Right lobe of liver (tissue), 6 donors: ENCODE measurements around the gene MCTP2. TPM values are rescaled to one million over a fixed set of nuclear protein-coding genes. Genes with fewer than 3 reads are reported as not detected.

ENCODE experiments used
- ATAC-seq, 4 donors: fragments of 200-7000 bp; cut with Tn5 transposase; one replicate each; pipeline ENCODE4 v1.9.1; 2020; ENCODE audit warnings: mild to moderate bottlenecking in 4 of 4, moderate library complexity in 4 of 4
- DNase-seq, 3 donors: peaks; one replicate each; pipeline ENCODE4 v3.0.0-alpha.2; 2020
- H3K27ac ChIP-seq, 3 donors: fragments of 200-600 bp; one replicate each; pipeline ENCODE4 v1.8.0; 2022
- H3K27me3 ChIP-seq, 2 donors: fragments of 200-600 bp; one replicate each; pipeline ENCODE4 v1.8.0; 2022
- H3K36me3 ChIP-seq, 4 donors: fragments of 200-600 bp; sonication (generic) in 1 of 4; one replicate each; pipeline versions ENCODE4 v1.5.1 to v1.8.0; 2017 to 2022; ENCODE audit warnings: control low read depth in 1 of 4
- H3K4me1 ChIP-seq, 4 donors: fragments of 200-600 bp; sonication (generic) in 1 of 4; one replicate each; pipeline versions ENCODE4 v1.5.1 to v1.8.0; 2017 to 2022; ENCODE audit warnings: control low read depth in 1 of 4
- H3K4me3 ChIP-seq, 3 donors: fragments of 200-600 bp; one replicate each; pipeline ENCODE4 v1.8.0; 2022
- H3K9me3 ChIP-seq, 4 donors: fragments of 200-600 bp; sonication (generic) in 1 of 4; one replicate each; pipeline versions ENCODE4 v1.5.1 to v1.8.0; 2017 to 2022; ENCODE audit warnings: control low read depth in 1 of 4
- POLR2A ChIP-seq: fragments of 450-650 bp; IDR thresholded peaks from one replicate; pipeline ENCODE4 v1.6.1; 2017; ENCODE audit warnings: antibody characterized with exemption, mild to moderate bottlenecking
- WGBS: methylation state at CpG from one replicate; pipeline ENCODE4 v1.1.6; 2018; ENCODE audit warnings: low coverage, low lambda C conversion rate; ENCODE audit not compliant: insufficient coverage; ENCODE audit errors: missing lambda C conversion rate; 5-methylcytosine and 5-hydroxymethylcytosine counted together
- intact Hi-C, 2 donors: fragments of 100-400 bp; cut with DNase I; formaldehyde crosslinking; loops; one replicate each; pipeline versions ENCODE4 v1.11.2 to v1.14.1; 2022
- total RNA-seq, 6 experiments: library from RNA; depleted of rRNA in 2 of 6; stranded (reverse); fragments of >200 nt in 2 of 6; fragmentation: NEBNext Ultra II Directional in 3 of 6; extraction: Animal tissue kit (Norgen Biotek cat#: 25700) in 3 of 6; gene quantifications; one replicate each; pipeline versions ENCODE4 v1.1.0 to v1.2.4, GENCODE V29; 2016 to 2023
- TF ChIP-seq, protein P1 (sequence below), 4 donors: fragments of 200-600 bp in 3 of 4; fragments of 450-650 bp in 1 of 4; IDR thresholded peaks; one replicate each; pipeline versions ENCODE4 v1.5.1 to v1.8.0; 2016 to 2022; ENCODE audit warnings: antibody characterized with exemption in 4 of 4, mild to moderate bottlenecking in 2 of 4
- donor health status: DM: no; HTN: yes; CAD: no.
- donor health status: DM: no; HTN: no; CAD: no.
- donor health status: DM: no; HTN: no; CAD: no.
- donor health status: DM: no; HTN: yes; CAD: no.
- donor health status: DM: no; HTN: yes; CAD: no.

MCTP2 gene
- total RNA-seq, 6 experiments from 2014 or later, result 1.8 to 5.3 (median 2.9) TPM

DNA sequence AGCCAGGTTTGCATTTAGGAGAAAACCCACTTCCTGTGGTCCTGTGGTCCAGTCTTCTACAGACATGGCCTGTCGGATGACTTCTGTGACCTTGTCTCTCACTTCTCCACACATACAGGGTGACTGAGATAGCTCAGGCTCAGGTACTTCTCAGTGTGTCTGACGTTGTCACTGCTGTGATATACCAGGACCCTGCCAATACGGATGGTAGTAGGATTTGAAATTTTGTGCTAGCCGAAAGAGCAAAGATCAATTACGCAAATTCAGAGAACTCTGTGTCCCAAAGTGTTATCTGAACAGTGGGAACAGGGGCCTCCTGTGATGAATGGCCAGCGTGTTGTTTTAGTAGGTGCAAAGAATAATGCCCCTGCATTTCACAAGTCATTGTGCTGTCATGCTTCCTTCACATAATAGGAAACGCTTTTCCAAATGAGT lies 128.9 kb downstream of the MCTP2 start:
- WGBS, result 36% methylated on average over 7 of the region's 7 CpGs

DNA sequence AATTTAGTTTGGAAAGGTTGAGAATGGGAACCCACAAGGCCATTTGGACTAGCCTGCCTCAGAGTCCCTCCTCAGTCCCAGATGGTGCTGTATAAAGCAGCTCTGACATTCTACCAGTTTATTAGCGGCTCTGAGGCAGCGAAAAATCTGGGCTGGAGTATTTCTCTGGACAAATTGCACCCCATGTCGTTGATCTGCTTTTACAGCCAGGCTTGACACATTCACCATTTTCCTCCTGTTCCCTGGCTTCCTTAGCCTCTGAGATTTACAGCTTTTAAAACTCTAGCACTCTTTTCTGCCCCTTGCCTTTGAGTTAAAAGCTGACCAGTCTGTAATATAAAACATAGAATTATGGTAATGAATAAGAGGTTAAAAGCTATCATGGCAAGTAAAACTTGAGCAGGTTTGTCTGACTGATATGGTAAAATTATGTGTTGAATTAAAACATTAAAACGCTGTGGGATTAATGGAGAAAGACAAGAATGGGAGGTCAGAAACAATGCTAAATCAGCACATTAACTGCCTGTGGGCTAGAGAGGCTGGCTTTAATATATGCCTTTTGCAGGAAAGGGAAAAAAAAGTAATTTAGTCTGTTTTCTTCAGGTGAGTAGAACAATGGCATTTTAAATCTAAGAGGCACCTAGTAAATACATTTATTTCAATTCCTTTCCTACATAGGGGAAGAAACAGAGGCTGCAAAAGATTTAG lies 131.2 kb downstream of the MCTP2 start:
- WGBS, result 59% methylated on average over 4 of the region's 4 CpGs
- TF ChIP-seq, protein P1, sequence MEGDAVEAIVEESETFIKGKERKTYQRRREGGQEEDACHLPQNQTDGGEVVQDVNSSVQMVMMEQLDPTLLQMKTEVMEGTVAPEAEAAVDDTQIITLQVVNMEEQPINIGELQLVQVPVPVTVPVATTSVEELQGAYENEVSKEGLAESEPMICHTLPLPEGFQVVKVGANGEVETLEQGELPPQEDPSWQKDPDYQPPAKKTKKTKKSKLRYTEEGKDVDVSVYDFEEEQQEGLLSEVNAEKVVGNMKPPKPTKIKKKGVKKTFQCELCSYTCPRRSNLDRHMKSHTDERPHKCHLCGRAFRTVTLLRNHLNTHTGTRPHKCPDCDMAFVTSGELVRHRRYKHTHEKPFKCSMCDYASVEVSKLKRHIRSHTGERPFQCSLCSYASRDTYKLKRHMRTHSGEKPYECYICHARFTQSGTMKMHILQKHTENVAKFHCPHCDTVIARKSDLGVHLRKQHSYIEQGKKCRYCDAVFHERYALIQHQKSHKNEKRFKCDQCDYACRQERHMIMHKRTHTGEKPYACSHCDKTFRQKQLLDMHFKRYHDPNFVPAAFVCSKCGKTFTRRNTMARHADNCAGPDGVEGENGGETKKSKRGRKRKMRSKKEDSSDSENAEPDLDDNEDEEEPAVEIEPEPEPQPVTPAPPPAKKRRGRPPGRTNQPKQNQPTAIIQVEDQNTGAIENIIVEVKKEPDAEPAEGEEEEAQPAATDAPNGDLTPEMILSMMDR (IDR thresholded peaks at IDR 0.05), result no peak
- TF ChIP-seq POLR2A, result no peak
- no peak overlapping the region for H3K4me3 ChIP-seq
- H3K9me3 ChIP-seq, result no peaks in the 10 kb centered on the region
- ATAC-seq (no peak), DNase-seq (no peak)
- no peaks in the 10 kb centered on the region for H3K27me3 ChIP-seq
- H3K4me1 ChIP-seq, result no peaks in the 10 kb centered on the region
- H3K27ac ChIP-seq, result no peak overlapping the region
- no peaks in the 10 kb centered on the region for H3K36me3 ChIP-seq
- intact Hi-C loops, result no loop called here

More for the DNA sequence above, 128.9 kb downstream of the MCTP2 start:
- no peaks in the 10 kb centered on the region for H3K4me1 ChIP-seq
- H3K27ac ChIP-seq, result no peak overlapping the region
- TF ChIP-seq, protein P1 (IDR thresholded peaks at IDR 0.05), result no peak
- no peak for TF ChIP-seq POLR2A
- no peaks in the 10 kb centered on the region for H3K27me3 ChIP-seq
- H3K4me3 ChIP-seq, result no peak overlapping the region
- DNase-seq (peak in 1 of 3 donors; percentile 56), ATAC-seq (peak in 3 of 4 donors; percentile 68 to 92 (median 88))
- no peaks in the 10 kb centered on the region for H3K36me3 ChIP-seq
- no peaks in the 10 kb centered on the region for H3K9me3 ChIP-seq
- intact Hi-C loops, result no loop called here

DNA sequence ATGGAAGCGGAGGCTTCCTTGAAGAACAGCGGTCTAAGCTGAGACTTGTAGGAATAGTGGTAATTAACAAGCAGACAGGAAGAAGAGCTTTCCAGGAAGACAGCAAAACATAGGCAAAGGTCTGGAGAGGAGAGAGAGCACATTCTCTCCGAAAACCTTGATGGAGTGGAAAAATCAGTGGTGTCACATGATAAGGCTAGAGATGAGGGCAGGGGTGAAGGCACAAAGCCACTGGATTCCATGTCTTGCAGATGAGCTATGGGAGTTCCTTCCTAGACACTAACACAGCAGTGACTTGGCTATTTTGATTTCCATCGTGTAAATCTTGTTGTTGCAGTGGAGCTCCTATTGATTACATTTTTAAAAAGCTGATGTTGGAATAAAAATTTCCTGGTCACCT lies 132.0 kb downstream of the MCTP2 start:
- 69% methylated on average over 4 of the region's 4 CpGs for WGBS
- Histone ChIP-seq H3K9me3 (no peaks in the 10 kb centered on the region), H3K36me3 (no peaks in the 10 kb centered on the region), H3K27ac (no peak overlapping the region), H3K4me1 (no peaks in the 10 kb centered on the region), H3K4me3 (no peak overlapping the region), H3K27me3 (no peaks in the 10 kb centered on the region)
- DNase-seq (no peak), ATAC-seq (no peak)
- intact Hi-C loops, result no loop called here
- TF ChIP-seq POLR2A, result no peak
- TF ChIP-seq, protein P1 (IDR thresholded peaks at IDR 0.05), result no peak

DNA sequence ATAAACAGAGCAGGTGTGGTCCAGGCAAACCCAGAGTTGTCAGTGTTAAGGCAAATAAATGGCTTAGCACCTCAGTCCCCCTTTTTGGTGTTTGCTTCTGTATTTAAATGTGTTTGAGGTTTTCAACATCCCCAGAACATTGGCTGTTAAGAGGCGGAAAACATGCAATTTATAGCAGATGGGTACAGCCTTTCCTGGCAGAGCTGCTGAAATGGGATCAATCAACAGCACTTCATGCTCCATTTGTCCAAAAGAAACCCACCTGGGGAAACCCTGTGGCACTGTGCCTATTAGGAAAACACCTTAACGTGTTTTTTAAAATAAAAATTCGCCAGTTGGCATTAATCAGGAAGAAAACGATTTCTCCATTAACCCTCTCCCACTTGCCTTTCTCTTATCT lies 135.4 kb downstream of the MCTP2 start:
- Histone ChIP-seq H3K4me1 (no peaks in the 10 kb centered on the region), H3K36me3 (no peaks in the 10 kb centered on the region), H3K9me3 (no peaks in the 10 kb centered on the region), H3K27ac (no peak overlapping the region), H3K27me3 (no peaks in the 10 kb centered on the region), H3K4me3 (no peak overlapping the region)
- no peak for TF ChIP-seq POLR2A
- TF ChIP-seq, protein P1 (IDR thresholded peaks at IDR 0.05), result no peak
- WGBS, result 58% methylated on average over 4 of the region's 4 CpGs
- ATAC-seq, result no peak
- intact Hi-C loops, result no loop called here
- no peak for DNase-seq
